Measurements from ENCODE around the gene HELLS. TPM values are rescaled to one million over a fixed set of nuclear protein-coding genes. Genes with fewer than 3 reads are reported as not detected.

HELLS gene
- total RNA-seq, 2 donors from 2014 or later: 9.8 to 18.4 TPM

DNA sequence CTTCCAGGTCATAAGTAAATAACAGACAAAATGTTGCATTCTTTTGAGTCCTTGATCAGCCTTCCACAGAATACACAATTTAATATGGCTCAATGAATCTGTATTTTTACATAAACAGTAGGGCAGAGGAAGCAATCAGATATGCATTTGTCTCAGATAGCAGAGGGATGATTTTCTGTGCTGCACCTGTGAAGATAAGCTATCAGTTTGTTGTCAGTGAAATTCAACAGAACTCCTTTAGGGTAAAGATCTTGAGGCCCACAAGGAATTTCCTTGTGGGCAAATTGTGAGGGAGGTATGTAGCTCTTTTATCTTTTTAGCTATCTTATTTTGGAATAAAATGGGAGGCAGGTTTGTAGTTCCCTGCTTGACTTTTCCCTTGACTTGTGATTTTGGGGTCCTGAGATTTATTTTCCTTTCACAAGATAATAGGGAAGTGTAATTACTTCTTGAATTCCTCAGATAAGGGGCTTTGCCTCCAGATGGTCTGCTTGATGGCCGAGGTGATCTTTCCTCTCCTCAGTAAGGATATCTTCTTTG lies 77.1 kb downstream of the HELLS start:
- DNase-seq (ENCODE audit: low spot score): no peak
- 37% methylated on average over 1 of the region's 1 CpG for WGBS
- H3K36me3 ChIP-seq: no peaks in the 10 kb centered on the region
- no peak for TF ChIP-seq POLR2AphosphoS5 (IDR thresholded peaks at IDR 0.05)
- TF ChIP-seq, protein P1, sequence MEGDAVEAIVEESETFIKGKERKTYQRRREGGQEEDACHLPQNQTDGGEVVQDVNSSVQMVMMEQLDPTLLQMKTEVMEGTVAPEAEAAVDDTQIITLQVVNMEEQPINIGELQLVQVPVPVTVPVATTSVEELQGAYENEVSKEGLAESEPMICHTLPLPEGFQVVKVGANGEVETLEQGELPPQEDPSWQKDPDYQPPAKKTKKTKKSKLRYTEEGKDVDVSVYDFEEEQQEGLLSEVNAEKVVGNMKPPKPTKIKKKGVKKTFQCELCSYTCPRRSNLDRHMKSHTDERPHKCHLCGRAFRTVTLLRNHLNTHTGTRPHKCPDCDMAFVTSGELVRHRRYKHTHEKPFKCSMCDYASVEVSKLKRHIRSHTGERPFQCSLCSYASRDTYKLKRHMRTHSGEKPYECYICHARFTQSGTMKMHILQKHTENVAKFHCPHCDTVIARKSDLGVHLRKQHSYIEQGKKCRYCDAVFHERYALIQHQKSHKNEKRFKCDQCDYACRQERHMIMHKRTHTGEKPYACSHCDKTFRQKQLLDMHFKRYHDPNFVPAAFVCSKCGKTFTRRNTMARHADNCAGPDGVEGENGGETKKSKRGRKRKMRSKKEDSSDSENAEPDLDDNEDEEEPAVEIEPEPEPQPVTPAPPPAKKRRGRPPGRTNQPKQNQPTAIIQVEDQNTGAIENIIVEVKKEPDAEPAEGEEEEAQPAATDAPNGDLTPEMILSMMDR (IDR thresholded peaks at IDR 0.05): no peak
- H3K9me3 ChIP-seq: no peaks in the 10 kb centered on the region
- intact Hi-C loops (cut with DNase I): loop anchor here (10.0 kb wide), 1 partner anchor 622 kb away; no protein-coding TSS in a partner anchor
- no peaks in the 10 kb centered on the region for H3K4me1 ChIP-seq (replicated peaks)
- H3K27me3 ChIP-seq (replicated peaks; ENCODE audit: insufficient read depth): no peaks in the 10 kb centered on the region
- no peak overlapping the region for H3K27ac ChIP-seq
- H3K4me3 ChIP-seq: no peak overlapping the region

DNA sequence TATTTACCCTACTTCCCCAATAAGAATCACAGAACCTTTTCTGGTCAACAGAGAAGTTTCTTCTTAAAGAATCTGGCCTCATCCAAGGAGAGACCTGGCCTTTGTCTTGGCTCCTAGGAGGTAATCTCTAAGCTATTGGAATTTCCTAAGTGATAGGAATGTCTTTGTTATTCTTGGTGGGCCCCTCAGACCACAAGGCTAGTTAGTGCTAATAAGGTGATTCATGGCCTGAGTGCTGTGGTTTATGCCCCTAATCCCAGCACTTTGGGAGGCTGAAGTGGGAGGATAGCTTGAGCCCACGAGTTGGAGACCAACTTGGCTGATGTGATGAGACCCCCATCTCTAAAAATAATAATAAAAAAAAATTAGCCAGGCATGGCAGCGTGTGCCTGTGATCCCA lies 78.0 kb downstream of the HELLS start:
- H3K36me3 ChIP-seq: no peaks in the 10 kb centered on the region
- H3K4me3 ChIP-seq: no peak overlapping the region
- no peaks in the 10 kb centered on the region for H3K4me1 ChIP-seq (replicated peaks)
- 68% methylated on average over 2 of the region's 2 CpGs for WGBS
- TF ChIP-seq POLR2A (IDR thresholded peaks at IDR 0.05): no peak
- TF ChIP-seq, protein P1 (IDR thresholded peaks at IDR 0.05): no peak
- TF ChIP-seq POLR2AphosphoS5 (IDR thresholded peaks at IDR 0.05): no peak
- H3K9me3 ChIP-seq: no peaks in the 10 kb centered on the region
- no peaks in the 10 kb centered on the region for H3K27me3 ChIP-seq (replicated peaks; ENCODE audit: insufficient read depth)
- no peak overlapping the region for H3K27ac ChIP-seq
- intact Hi-C loops (cut with DNase I): loop anchor here (10.0 kb wide), 1 partner anchor 621 kb away; no protein-coding TSS in a partner anchor
- no peak for DNase-seq (ENCODE audit: low spot score)

DNA sequence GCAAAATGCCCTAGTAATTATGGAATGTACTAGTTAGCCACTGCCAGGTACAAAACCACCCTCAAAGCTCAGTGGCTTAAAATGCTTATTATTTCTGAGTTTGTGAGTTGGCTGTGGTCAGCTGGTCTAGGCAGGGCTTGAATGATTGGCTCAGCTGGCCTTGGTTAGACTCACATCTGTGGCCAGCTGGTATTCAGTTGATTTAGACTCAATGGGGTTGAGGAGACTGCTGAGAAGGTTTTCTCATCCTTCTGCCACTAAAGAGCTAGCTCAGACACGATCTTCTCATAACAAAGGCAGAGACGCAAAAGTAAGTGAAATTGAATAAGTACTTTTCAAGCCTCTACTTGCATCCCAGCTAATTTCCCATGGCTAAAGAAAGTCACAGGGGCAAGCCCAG lies 80.9 kb downstream of the HELLS start:
- WGBS: 33% methylated on average over 2 of the region's 2 CpGs

DNA sequence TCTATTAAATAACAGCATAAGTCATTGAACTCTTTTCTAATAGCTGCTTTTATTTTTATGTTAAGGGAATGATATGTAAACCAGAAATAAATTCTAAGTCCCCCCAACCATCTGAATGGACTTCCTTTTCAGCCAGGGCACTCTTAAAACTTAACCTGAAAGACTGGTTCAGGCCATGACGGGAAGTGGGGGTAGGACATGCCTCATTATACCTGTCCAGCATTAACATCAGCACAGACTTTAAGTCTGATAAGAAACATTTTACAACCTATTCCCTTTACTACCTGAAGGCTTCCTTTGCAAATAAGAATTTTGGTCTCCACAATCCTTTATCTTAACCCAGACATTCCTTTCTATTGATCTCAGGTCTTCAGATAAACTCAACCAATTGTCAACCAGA lies 81.9 kb downstream of the HELLS start:
- WGBS: 38% methylated on average over 1 of the region's 1 CpG
- intact Hi-C loops (cut with DNase I): loop anchor here (10.0 kb wide), 1 partner anchor 617 kb away; no protein-coding TSS in a partner anchor
- TF ChIP-seq POLR2A (IDR thresholded peaks at IDR 0.05) (no peak), POLR2AphosphoS5 (IDR thresholded peaks at IDR 0.05) (no peak)
- TF ChIP-seq, protein P1 (IDR thresholded peaks at IDR 0.05): no peak
- Histone ChIP-seq H3K9me3 (no peaks in the 10 kb centered on the region), H3K4me1 (replicated peaks) (no peaks in the 10 kb centered on the region), H3K27me3 (replicated peaks; ENCODE audit: insufficient read depth) (no peaks in the 10 kb centered on the region), H3K4me3 (no peak overlapping the region), H3K27ac (no peak overlapping the region), H3K36me3 (no peaks in the 10 kb centered on the region)
- DNase-seq (ENCODE audit: low spot score): no peak

More for the DNA sequence above, 80.9 kb downstream of the HELLS start:
- no peaks in the 10 kb centered on the region for H3K9me3 ChIP-seq
- no peaks in the 10 kb centered on the region for H3K27me3 ChIP-seq (replicated peaks; ENCODE audit: insufficient read depth)
- no peaks in the 10 kb centered on the region for H3K36me3 ChIP-seq
- H3K4me1 ChIP-seq (replicated peaks): no peaks in the 10 kb centered on the region
- DNase-seq (ENCODE audit: low spot score): no peak
- TF ChIP-seq POLR2AphosphoS5 (IDR thresholded peaks at IDR 0.05): no peak
- TF ChIP-seq POLR2A (IDR thresholded peaks at IDR 0.05): no peak
- TF ChIP-seq, protein P1 (IDR thresholded peaks at IDR 0.05): no peak
- no peak overlapping the region for H3K4me3 ChIP-seq
- no peak overlapping the region for H3K27ac ChIP-seq
- intact Hi-C loops (cut with DNase I): loop anchor here (10.0 kb wide), 1 partner anchor 618 kb away; no protein-coding TSS in a partner anchor

DNA sequence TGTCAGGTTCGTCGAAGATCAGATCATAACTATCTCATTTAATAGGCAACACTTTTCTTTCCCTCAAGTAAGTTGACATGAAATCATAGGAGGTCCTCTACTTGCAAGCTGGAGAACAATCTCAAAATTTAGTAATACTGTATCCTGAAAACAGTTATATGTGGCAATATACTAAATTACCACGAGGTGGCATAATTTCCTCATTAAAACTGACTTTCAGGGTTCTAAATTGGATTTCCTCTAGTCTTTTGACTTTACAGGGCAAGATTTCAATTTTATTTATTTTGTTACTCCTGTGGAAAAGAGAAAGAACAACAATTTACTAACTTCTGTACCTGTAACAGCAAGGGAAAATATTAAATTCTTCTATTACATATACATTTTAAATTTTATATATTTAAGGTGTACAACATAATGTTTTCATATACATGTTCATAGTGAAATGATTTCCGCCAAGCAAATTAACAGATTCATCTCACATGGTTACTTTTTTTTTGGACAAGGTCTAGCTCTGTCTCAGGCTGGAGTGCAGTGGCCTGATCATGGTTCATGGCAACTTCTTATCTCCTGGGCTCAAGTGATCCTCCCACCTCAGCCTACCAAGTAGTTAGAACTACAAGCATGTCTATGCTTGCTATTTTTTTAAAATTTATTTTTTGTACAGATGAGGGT lies 84.6 kb downstream of the HELLS start:
- Histone ChIP-seq H3K36me3 (no peaks in the 10 kb centered on the region), H3K4me3 (no peak overlapping the region), H3K4me1 (replicated peaks) (no peaks in the 10 kb centered on the region), H3K27me3 (replicated peaks; ENCODE audit: insufficient read depth) (no peaks in the 10 kb centered on the region), H3K9me3 (no peaks in the 10 kb centered on the region), H3K27ac (no peak overlapping the region)
- 21% methylated on average over 4 of the region's 4 CpGs for WGBS
- no peak for DNase-seq (ENCODE audit: low spot score)
- TF ChIP-seq POLR2AphosphoS5 (IDR thresholded peaks at IDR 0.05): no peak
- TF ChIP-seq POLR2A (IDR thresholded peaks at IDR 0.05): no peak
- TF ChIP-seq, protein P1 (IDR thresholded peaks at IDR 0.05): peak in 3 of 4 experiments; percentile 41 to 46 (median 45)
- intact Hi-C loops (cut with DNase I): no loop called here
